NT2/D1 (cell line): ENCODE measurements around the gene CLINT1.

ENCODE experiments used
- SUZ12 ChIP-seq: IDR thresholded peaks from 2 replicates; pipeline ENCODE4 v1.6.1; 2011; ENCODE audit not compliant: insufficient read length, insufficient read depth; ENCODE audit errors: extremely low read depth
- YY1 ChIP-seq: IDR thresholded peaks from 2 replicates; pipeline ENCODE4 v1.6.1; 2011; ENCODE audit not compliant: insufficient read length, insufficient read depth

- TF ChIP-seq SUZ12 (no peak), YY1 (no peak)
These were observed 2.2 kb upstream of the CLINT1 start for GRCh38 chr5:157860898-157861890.
